H1 (cell line): ENCODE measurements around the gene NIPSNAP2. TPM values are rescaled to one million over a fixed set of nuclear protein-coding genes. Genes with fewer than 3 reads are reported as not detected.

Experiments used
- CTCF ChIA-PET: fragments of 300-600 bp; sonication (Branson Sonifier 250); formaldehyde crosslinking; loops from one replicate; lab custom pipeline; 2021; ENCODE audit not compliant: partially characterized antibody; lab: Charles Lee
- POLR2A ChIA-PET: fragments of 300-600 bp; sonication (Branson Sonifier 250); formaldehyde crosslinking; loops from one replicate; lab custom pipeline; 2021; ENCODE audit warnings: inconsistent platforms; ENCODE audit not compliant: partially characterized antibody; lab: Charles Lee
- DNase-seq, 2 experiments: peaks; one replicate each; pipeline versions ENCODE4 v3.0.0 to v3.0.0-alpha.2; 2010 to 2022; ENCODE audit warnings: low spot score in 2 of 2, low read depth in 1 of 2, mixed read lengths in 1 of 2
- FAIRE-seq: peaks from 2 replicates; lab custom pipeline; 2011; peaks lifted over from hg19 to GRCh38; lab: Jason Lieb, UNC
- H2AFZ ChIP-seq: 2 replicates; pipeline ENCODE4 v1.8.1; 2012; ENCODE audit warnings: low read length, inconsistent platforms
- H2AK5ac ChIP-seq: 2 replicates; pipeline ENCODE4 v1.6.1; 2013; ENCODE audit warnings: low read depth, low read length
- H2BK120ac ChIP-seq: replicated peaks from 2 replicates; pipeline ENCODE3; 2013; ENCODE audit warnings: low read depth, low read length, inconsistent platforms
- H2BK12ac ChIP-seq: 2 replicates; pipeline ENCODE4 v1.6.1; 2013; ENCODE audit warnings: low read depth, low read length
- H2BK15ac ChIP-seq: 2 replicates; pipeline ENCODE4 v1.6.1; 2013; ENCODE audit warnings: low read length
- H2BK20ac ChIP-seq: 2 replicates; pipeline ENCODE4 v1.6.1; 2013; ENCODE audit warnings: low read length
- H2BK5ac ChIP-seq: 2 replicates; pipeline ENCODE4 v1.6.1; 2013; ENCODE audit warnings: low read depth, low read length
- H3K14ac ChIP-seq: 2 replicates; pipeline ENCODE4 v1.6.1; 2013; ENCODE audit warnings: inconsistent platforms; ENCODE audit not compliant: insufficient read length
- H3K18ac ChIP-seq: 2 replicates; pipeline ENCODE4 v1.6.1; 2013; ENCODE audit warnings: low read length; ENCODE audit errors: extremely low read depth
- H3K23ac ChIP-seq: 2 replicates; pipeline ENCODE4 v1.6.1; 2013; ENCODE audit warnings: inconsistent platforms; ENCODE audit not compliant: insufficient read length
- H3K23me2 ChIP-seq: 2 replicates; pipeline ENCODE4 v1.6.1; 2013; ENCODE audit warnings: low read depth, low read length
- H3K27ac ChIP-seq: 2 replicates; pipeline ENCODE4 v1.6.1; 2011; ENCODE audit warnings: low read depth, low read length, inconsistent platforms
- H3K27me3 ChIP-seq, 4 experiments: replicated peaks in 1 of 4; 1 replicate in 1 of 4; 2 replicates in 3 of 4; pipeline versions ENCODE4 v1.6.1 to v1.8.1; 2011 to 2013; ENCODE audit warnings: low read length in 3 of 4, mild to moderate bottlenecking in 3 of 4, inconsistent platforms in 2 of 4, mixed read lengths in 2 of 4, moderate library complexity in 1 of 4; ENCODE audit not compliant: control insufficient read depth in 3 of 4, insufficient read depth in 3 of 4; ENCODE audit errors: extremely low read depth in 1 of 4
- H3K36me3 ChIP-seq, 4 experiments: 2 replicates each; pipeline versions ENCODE4 v1.6.1 to v1.8.1; 2011 to 2013; ENCODE audit warnings: mild to moderate bottlenecking in 4 of 4, low read length in 3 of 4, moderate library complexity in 2 of 4, control low read depth in 1 of 4, inconsistent platforms in 1 of 4; ENCODE audit not compliant: insufficient read depth in 4 of 4, control insufficient read depth in 2 of 4
- H3K4ac ChIP-seq: replicated peaks from 2 replicates; pipeline ENCODE3; 2013; ENCODE audit warnings: low read length, low read depth, mixed read lengths, inconsistent platforms; ENCODE audit not compliant: insufficient read length
- H3K4me1 ChIP-seq, 4 experiments: replicated peaks in 1 of 4; 1 replicate in 1 of 4; 2 replicates in 3 of 4; pipeline versions ENCODE4 v1.6.1 to v1.8.1; 2011 to 2013; ENCODE audit warnings: low read length in 3 of 4, inconsistent platforms in 2 of 4, mixed read lengths in 1 of 4; ENCODE audit not compliant: insufficient read depth in 4 of 4, control insufficient read depth in 3 of 4
- H3K4me2 ChIP-seq, 2 experiments: 2 replicates each; pipeline versions ENCODE4 v1.6.1 to v1.8.1; 2011 to 2013; ENCODE audit warnings: low read depth in 2 of 2, low read length in 2 of 2, control low read depth in 1 of 2, inconsistent platforms in 1 of 2, mild to moderate bottlenecking in 1 of 2; ENCODE audit not compliant: insufficient read depth in 1 of 2
- H3K4me3 ChIP-seq, 4 experiments: fragments of 200-600, 300-600 bp in 1 of 4; sonication (generic), shearing (Covaris generic), sonication (Bioruptor Twin) in 1 of 4; 2 replicates each; pipeline versions ENCODE4 v1.5.1 to v1.8.1; 2011 to 2016; ENCODE audit warnings: low read length in 4 of 4, low read depth in 3 of 4, control low read depth in 2 of 4, inconsistent platforms in 2 of 4, mild to moderate bottlenecking in 2 of 4, mixed read lengths in 1 of 4, moderate library complexity in 1 of 4; ENCODE audit not compliant: insufficient read depth in 2 of 4; ENCODE audit errors: extremely low read depth in 1 of 4
- H3K56ac ChIP-seq: replicated peaks from 2 replicates; pipeline ENCODE3; 2013; ENCODE audit warnings: low read depth, mild to moderate bottlenecking, mixed read lengths, low read length, inconsistent platforms; ENCODE audit not compliant: insufficient read length
- H3K79me1 ChIP-seq: 2 replicates; pipeline ENCODE4 v1.6.1; 2013; ENCODE audit warnings: low read depth, low read length, control low read depth
- H3K79me2 ChIP-seq, 2 experiments: 2 replicates each; pipeline versions ENCODE4 v1.6.1 to v1.8.1; 2012 to 2013; ENCODE audit warnings: low read length in 2 of 2, mild to moderate bottlenecking in 2 of 2, inconsistent platforms in 1 of 2; ENCODE audit not compliant: insufficient read depth in 2 of 2, control insufficient read depth in 1 of 2
- H3K9ac ChIP-seq, 4 experiments: replicated peaks in 1 of 4; 1 replicate in 1 of 4; 2 replicates in 3 of 4; pipeline versions ENCODE4 v1.6.1 to v1.8.1; 2011 to 2013; ENCODE audit warnings: low read depth in 3 of 4, low read length in 3 of 4, control low read depth in 2 of 4, mild to moderate bottlenecking in 2 of 4, moderate library complexity in 2 of 4, inconsistent platforms in 1 of 4; ENCODE audit errors: extremely low read depth in 1 of 4
- H3K9me3 ChIP-seq, 2 experiments: 2 replicates each; pipeline versions ENCODE4 v1.6.1 to v1.8.1; 2012 to 2013; ENCODE audit warnings: mild to moderate bottlenecking in 2 of 2, moderate library complexity in 2 of 2, control low read depth in 1 of 2, inconsistent platforms in 1 of 2, low read depth in 1 of 2, low read length in 1 of 2, mixed read lengths in 1 of 2; ENCODE audit not compliant: insufficient read depth in 2 of 2
- H4K20me1 ChIP-seq, 2 experiments: replicated peaks in 1 of 2; 2 replicates each; pipeline versions ENCODE3 to v1.8.1; 2011 to 2013; ENCODE audit warnings: inconsistent platforms in 2 of 2, low read length in 2 of 2, mild to moderate bottlenecking in 1 of 2; ENCODE audit not compliant: insufficient read depth in 2 of 2, control insufficient read depth in 1 of 2
- H4K5ac ChIP-seq: 2 replicates; pipeline ENCODE4 v1.6.1; 2013; ENCODE audit warnings: low read length, low read depth, mixed read lengths, inconsistent platforms; ENCODE audit not compliant: insufficient read length
- H4K8ac ChIP-seq: 2 replicates; pipeline ENCODE4 v1.8.0; 2013; ENCODE audit warnings: mild to moderate bottlenecking, moderate library complexity, low read length, inconsistent platforms; ENCODE audit not compliant: insufficient read depth; ENCODE audit errors: extremely low read depth
- H4K91ac ChIP-seq: replicated peaks from 2 replicates; pipeline ENCODE3; 2013; ENCODE audit warnings: low read length, mixed read lengths, inconsistent platforms; ENCODE audit not compliant: insufficient read length
- ASH2L ChIP-seq: fragments of 200-600, 300-600 bp; sonication (generic); IDR thresholded peaks from one replicate; pipeline ENCODE4 v1.7.1; 2017; ENCODE audit warnings: low read length
- ATF2 ChIP-seq: IDR thresholded peaks from 2 replicates; pipeline ENCODE4 v1.6.1; 2012; ENCODE audit warnings: low read length, inconsistent platforms
- CHD1 ChIP-seq: IDR thresholded peaks from 2 replicates; pipeline ENCODE4 v1.6.1; 2012; ENCODE audit warnings: low read depth, low read length, improper control_type of control experiment
- PHF8 ChIP-seq: fragments of 200-600 bp; sonication (generic); conservative IDR thresholded peaks from 2 replicates; pipeline ENCODE4 v1.7.1; 2012; ENCODE audit warnings: low read depth, mild to moderate bottlenecking, inconsistent platforms, low read length, moderate library complexity
- RNF2 ChIP-seq: fragments of 200-900, 300-1000 bp; sonication (generic); IDR thresholded peaks from 2 replicates; pipeline ENCODE4 v1.7.1; 2016; ENCODE audit warnings: borderline replicate concordance, low read depth, mild to moderate bottlenecking, antibody characterized with exemption, low read length; ENCODE audit not compliant: poor library complexity, severe bottlenecking; ENCODE audit errors: missing control alignments
- SIN3A ChIP-seq, 2 experiments: IDR thresholded peaks in 1 of 2; conservative IDR thresholded peaks in 1 of 2; 2 replicates each; pipeline ENCODE4 v1.6.1; 2011 to 2012; ENCODE audit warnings: low read length in 2 of 2, improper control_type of control experiment in 1 of 2, low read depth in 1 of 2, mild to moderate bottlenecking in 1 of 2
- SP2 ChIP-seq: IDR thresholded peaks from 2 replicates; pipeline ENCODE4 v1.6.1; 2012; ENCODE audit warnings: mild to moderate bottlenecking, low read length, inconsistent platforms
- SP4 ChIP-seq: IDR thresholded peaks from 2 replicates; pipeline ENCODE4 v1.6.1; 2012; ENCODE audit warnings: low read length, inconsistent platforms
- SUZ12 ChIP-seq: fragments of 200-600 bp; sonication (generic); IDR thresholded peaks from 2 replicates; pipeline ENCODE4 v1.6.1; 2012; ENCODE audit warnings: mild to moderate bottlenecking, inconsistent platforms, low read length, moderate library complexity, mixed read lengths
- USF2 ChIP-seq: IDR thresholded peaks from 2 replicates; pipeline ENCODE4 v1.6.1; 2011; ENCODE audit warnings: low read length, improper control_type of control experiment
- WGBS, 2 experiments: shearing (Covaris generic) in 1 of 2; methylation state at CpG; one replicate each; pipeline versions ENCODE4 v1.1.6 to v1.1.7; 2013 to 2015; ENCODE audit warnings: low lambda C conversion rate in 2 of 2, mixed read lengths in 2 of 2, inconsistent platforms in 1 of 2, low coverage in 1 of 2, missing lambda C conversion rate in 1 of 2; ENCODE audit not compliant: insufficient replicate concordance in 2 of 2, insufficient coverage in 1 of 2, insufficient read length in 1 of 2; ENCODE audit errors: extremely low coverage in 1 of 2, missing lambda C conversion rate in 1 of 2; 5-methylcytosine and 5-hydroxymethylcytosine counted together
- polyA plus RNA-seq, 7 experiments: library from polyadenylated mRNA; depleted of rRNA in 3 of 7; stranded (reverse) in 5 of 7; unstranded in 2 of 7; fragments of >200 nt in 5 of 7; fragments of 200-250 nt in 2 of 7; gene quantifications; 1 replicate in 5 of 7; 2 replicates in 1 of 7; 4 replicates in 1 of 7; pipeline versions ENCODE4 v1.2.1 to v1.2.3, GENCODE V29; 2011 to 2013; ENCODE audit warnings: missing spikeins in 2 of 7, mixed read lengths in 2 of 7
- total RNA-seq: library from RNA; stranded (reverse); fragmentation: NEBNext Ultra II Directional; extraction: Animal tissue kit (Norgen Biotek cat#: 25700); gene quantifications from 2 replicates; pipeline ENCODE4 v1.2.1, GENCODE V29; 2021

Gene NIPSNAP2
- total and polyA plus RNA-seq, 2 of the 8 experiments (the other 6 are each of a cell fraction or from before 2014, with no cell fraction given), result 31.1 to 45.2 TPM

GRCh38 chr7:55931421-55932151 is 32.8 kb upstream of the NIPSNAP2 start:
- Histone ChIP-seq H3K27me3 (no peaks in the 10 kb centered on the region), H2AFZ (no peak overlapping the region), H4K91ac (no peak overlapping the region), H2AK5ac (no peak overlapping the region), H3K79me2 (no peaks in the 10 kb centered on the region), H3K18ac (no peak overlapping the region), H3K23ac (no peak overlapping the region), H3K79me1 (no peaks in the 10 kb centered on the region), H4K5ac (no peak overlapping the region), H3K4me1 (no peaks in the 10 kb centered on the region), H3K56ac (no peak overlapping the region), H3K4me3 (no peak overlapping the region), H2BK5ac (no peak overlapping the region), H3K9me3 (peaks cover 4 to 10% of the 10 kb centered on the region in 2 experiments; a peak in 3 of 4 replicates), H3K36me3 (no peaks in the 10 kb centered on the region), H2BK120ac (no peak overlapping the region), H3K14ac (no peak overlapping the region), H4K20me1 (no peaks in the 10 kb centered on the region), H3K27ac (no peak overlapping the region), H3K23me2 (no peaks in the 10 kb centered on the region), H2BK15ac (no peak overlapping the region), H3K4ac (no peak overlapping the region), H4K8ac (no peak overlapping the region), H2BK12ac (no peak overlapping the region), H3K4me2 (no peak overlapping the region), H2BK20ac (no peak overlapping the region), H3K9ac (no peak overlapping the region)
- ChIA-PET POLR2A (no interaction called here), CTCF (no interaction called here)
- 84% methylated on average over 5 of the region's 5 CpGs; no CpG with 5 or more reads in 1 of the 2 experiments for WGBS, 2 experiments
- no peak for FAIRE-seq
- DNase-seq, result no peak
- TF ChIP-seq SUZ12 (no peak), RNF2 (no peak), PHF8 (no peak), SP4 (no peak), ASH2L (no peak), SP2 (no peak), CHD1 (no peak), USF2 (no peak), ATF2 (no peak), SIN3A (conservative IDR thresholded peaks at IDR 0.05 in 1 of 2, IDR thresholded peaks at IDR 0.05 in 1 of 2; ENCODE audit: low read depth in 1 of 2, low read length in 2 of 2) (no peak)
